HEK293 (cell line): ENCODE measurements around the gene PCDH15.

ENCODE experiments used
- CTCF ChIA-PET: fragments of 350-600 bp; formaldehyde crosslinking; extraction: SDS; loops from one replicate; lab custom pipeline; 2021; ENCODE audit warnings: antibody characterized with exemption; lab: Yijun Ruan, JAX
- POLR2A ChIA-PET: fragments of 300-600 bp; formaldehyde crosslinking; extraction: SDS; loops from one replicate; lab custom pipeline; 2020; ENCODE audit warnings: antibody characterized with exemption, inconsistent platforms; lab: Yijun Ruan, JAX
- H3K27ac ChIP-seq: fragments of 200-500 bp; sonication (Bioruptor generic); 2 replicates; pipeline ENCODE4 v1.5.1; 2014; ENCODE audit warnings: low read depth, low read length, control low read depth, inconsistent platforms; ENCODE audit errors: extremely low read depth
- H3K36me3 ChIP-seq, 2 experiments: fragments of 200-500 bp in 1 of 2; sonication (Bioruptor generic) in 1 of 2; 1 replicate in 1 of 2; 2 replicates in 1 of 2; pipeline ENCODE4 v1.5.1; 2014 to 2017; ENCODE audit warnings: inconsistent platforms in 2 of 2, low read length in 2 of 2; ENCODE audit not compliant: control insufficient read depth in 2 of 2, insufficient read depth in 1 of 2
- H3K4me1 ChIP-seq: fragments of 200-500 bp; sonication (Bioruptor generic); 2 replicates; pipeline ENCODE4 v1.5.1; 2014; ENCODE audit warnings: mild to moderate bottlenecking, low read length, inconsistent platforms; ENCODE audit not compliant: control insufficient read depth, insufficient read depth
- H3K4me3 ChIP-seq: 2 replicates; pipeline ENCODE4 v1.5.1; 2011; ENCODE audit warnings: low read depth, mild to moderate bottlenecking, control low read depth, low read length, moderate library complexity
- H3K9me3 ChIP-seq: fragments of 200-500 bp; sonication (Bioruptor generic); 2 replicates; pipeline ENCODE4 v1.5.1; 2014; ENCODE audit warnings: low read depth, low read length, inconsistent platforms; ENCODE audit not compliant: control insufficient read depth, insufficient read depth
- HOXA7 ChIP-seq: sonication (generic); formaldehyde crosslinking; IDR thresholded peaks from 2 replicates; pipeline ENCODE4 v1.8.1; 2022; ENCODE audit warnings: missing genetic modification reagents, borderline replicate concordance
- YY2 ChIP-seq: fragments of 450-650 bp; formaldehyde crosslinking; IDR thresholded peaks from 2 replicates; pipeline ENCODE4 v1.5.1; 2016; ENCODE audit warnings: missing biosample characterization, missing genetic modification characterization
- ZFP69B ChIP-seq: fragments of 450-650 bp; formaldehyde crosslinking; IDR thresholded peaks from 2 replicates; pipeline ENCODE4 v1.5.1; 2016; ENCODE audit warnings: missing biosample characterization, missing genetic modification characterization
- ZNF112 ChIP-seq: fragments of 450-650 bp; formaldehyde crosslinking; IDR thresholded peaks from 2 replicates; pipeline ENCODE4 v1.5.0; 2017; ENCODE audit warnings: missing biosample characterization, missing genetic modification characterization
- ZNF350 ChIP-seq: fragments of 450-650 bp; formaldehyde crosslinking; IDR thresholded peaks from 2 replicates; pipeline ENCODE4 v1.5.0; 2017; ENCODE audit warnings: missing biosample characterization, mild to moderate bottlenecking, missing genetic modification characterization
- ZNF510 ChIP-seq: fragments of 450-650 bp; formaldehyde crosslinking; IDR thresholded peaks from 2 replicates; pipeline ENCODE4 v1.5.1; 2018; ENCODE audit warnings: mild to moderate bottlenecking, missing genetic modification characterization, missing biosample characterization; ENCODE audit not compliant: insufficient replicate concordance
- ZNF514 ChIP-seq: fragments of 450-650 bp; formaldehyde crosslinking; IDR thresholded peaks from 2 replicates; pipeline ENCODE4 v1.5.1; 2016; ENCODE audit warnings: missing biosample characterization, missing genetic modification characterization
- ZNF548 ChIP-seq: fragments of 450-650 bp; formaldehyde crosslinking; IDR thresholded peaks from 2 replicates; pipeline ENCODE4 v1.5.1; 2016; ENCODE audit warnings: missing biosample characterization, missing genetic modification characterization
- ZNF654 ChIP-seq: fragments of 450-650 bp; formaldehyde crosslinking; IDR thresholded peaks from 2 replicates; pipeline ENCODE4 v1.5.1; 2016; ENCODE audit warnings: low read depth, missing biosample characterization, missing genetic modification characterization
- ZNF677 ChIP-seq: fragments of 450-650 bp; IDR thresholded peaks from 2 replicates; pipeline ENCODE4 v1.5.0; 2018; ENCODE audit warnings: missing biosample characterization, mild to moderate bottlenecking, missing genetic modification characterization, moderate library complexity
- ZNF791 ChIP-seq: fragments of 450-650 bp; formaldehyde crosslinking; IDR thresholded peaks from 2 replicates; pipeline ENCODE4 v1.5.1; 2016; ENCODE audit warnings: missing biosample characterization, missing genetic modification characterization
- TF ChIP-seq, protein P1 (sequence below): fragments of 450-650 bp; formaldehyde crosslinking; IDR thresholded peaks from 2 replicates; pipeline ENCODE4 v1.5.1; 2016; ENCODE audit warnings: missing biosample characterization, missing genetic modification characterization
- TF ChIP-seq, protein P2 (sequence below): fragments of 450-650 bp; formaldehyde crosslinking; IDR thresholded peaks from 2 replicates; pipeline ENCODE4 v1.5.1; 2016; ENCODE audit warnings: missing biosample characterization, missing genetic modification characterization
- TF ChIP-seq, protein P3 (sequence below): fragments of 450-650 bp; formaldehyde crosslinking; IDR thresholded peaks from 2 replicates; pipeline ENCODE4 v1.5.1; 2017; ENCODE audit warnings: missing biosample characterization, missing genetic modification characterization

The PCDH15 gene

GRCh38 chr10:54009672-54010071 is 791.4 kb downstream of the PCDH15 start (continued):
- TF ChIP-seq YY2 (tag by site-specific recombination), result no peak
- no peak for TF ChIP-seq ZNF510 (tag by site-specific recombination)
- no peak for TF ChIP-seq ZFP69B (tag by site-specific recombination)
- TF ChIP-seq HOXA7 (CRISPR knock-in tag), result no peak
- TF ChIP-seq, protein P1, sequence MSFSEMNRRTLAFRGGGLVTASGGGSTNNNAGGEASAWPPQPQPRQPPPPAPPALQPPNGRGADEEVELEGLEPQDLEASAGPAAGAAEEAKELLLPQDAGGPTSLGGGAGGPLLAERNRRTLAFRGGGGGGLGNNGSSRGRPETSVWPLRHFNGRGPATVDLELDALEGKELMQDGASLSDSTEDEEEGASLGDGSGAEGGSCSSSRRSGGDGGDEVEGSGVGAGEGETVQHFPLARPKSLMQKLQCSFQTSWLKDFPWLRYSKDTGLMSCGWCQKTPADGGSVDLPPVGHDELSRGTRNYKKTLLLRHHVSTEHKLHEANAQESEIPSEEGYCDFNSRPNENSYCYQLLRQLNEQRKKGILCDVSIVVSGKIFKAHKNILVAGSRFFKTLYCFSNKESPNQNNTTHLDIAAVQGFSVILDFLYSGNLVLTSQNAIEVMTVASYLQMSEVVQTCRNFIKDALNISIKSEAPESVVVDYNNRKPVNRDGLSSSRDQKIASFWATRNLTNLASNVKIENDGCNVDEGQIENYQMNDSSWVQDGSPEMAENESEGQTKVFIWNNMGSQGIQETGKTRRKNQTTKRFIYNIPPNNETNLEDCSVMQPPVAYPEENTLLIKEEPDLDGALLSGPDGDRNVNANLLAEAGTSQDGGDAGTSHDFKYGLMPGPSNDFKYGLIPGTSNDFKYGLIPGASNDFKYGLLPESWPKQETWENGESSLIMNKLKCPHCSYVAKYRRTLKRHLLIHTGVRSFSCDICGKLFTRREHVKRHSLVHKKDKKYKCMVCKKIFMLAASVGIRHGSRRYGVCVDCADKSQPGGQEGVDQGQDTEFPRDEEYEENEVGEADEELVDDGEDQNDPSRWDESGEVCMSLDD (tag by site-specific recombination), result no peak
- TF ChIP-seq, all 188 proteins: peak for 0

DNA sequence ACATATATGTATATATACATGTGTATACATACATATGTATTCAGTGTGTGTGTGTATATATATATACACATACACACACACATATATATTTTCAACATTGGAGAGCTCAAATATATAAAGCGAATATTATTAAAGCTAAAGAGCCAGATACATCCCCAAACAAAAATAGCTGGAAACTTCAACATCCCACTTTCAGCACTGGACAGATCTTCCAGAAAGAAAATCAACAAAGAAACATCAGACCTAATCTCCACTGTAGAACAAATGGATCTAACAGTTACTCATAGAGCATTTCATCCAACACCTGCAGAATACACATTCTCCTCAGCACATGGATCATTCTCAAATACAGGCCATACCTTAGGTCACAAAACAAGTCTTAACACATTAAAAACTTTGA is 799.0 kb downstream of the PCDH15 start:
- H3K36me3 ChIP-seq, result no peaks in the 10 kb centered on the region
- no peak overlapping the region for H3K4me3 ChIP-seq
- TF ChIP-seq ZNF112 (tag by site-specific recombination), result no peak
- TF ChIP-seq, protein P2, sequence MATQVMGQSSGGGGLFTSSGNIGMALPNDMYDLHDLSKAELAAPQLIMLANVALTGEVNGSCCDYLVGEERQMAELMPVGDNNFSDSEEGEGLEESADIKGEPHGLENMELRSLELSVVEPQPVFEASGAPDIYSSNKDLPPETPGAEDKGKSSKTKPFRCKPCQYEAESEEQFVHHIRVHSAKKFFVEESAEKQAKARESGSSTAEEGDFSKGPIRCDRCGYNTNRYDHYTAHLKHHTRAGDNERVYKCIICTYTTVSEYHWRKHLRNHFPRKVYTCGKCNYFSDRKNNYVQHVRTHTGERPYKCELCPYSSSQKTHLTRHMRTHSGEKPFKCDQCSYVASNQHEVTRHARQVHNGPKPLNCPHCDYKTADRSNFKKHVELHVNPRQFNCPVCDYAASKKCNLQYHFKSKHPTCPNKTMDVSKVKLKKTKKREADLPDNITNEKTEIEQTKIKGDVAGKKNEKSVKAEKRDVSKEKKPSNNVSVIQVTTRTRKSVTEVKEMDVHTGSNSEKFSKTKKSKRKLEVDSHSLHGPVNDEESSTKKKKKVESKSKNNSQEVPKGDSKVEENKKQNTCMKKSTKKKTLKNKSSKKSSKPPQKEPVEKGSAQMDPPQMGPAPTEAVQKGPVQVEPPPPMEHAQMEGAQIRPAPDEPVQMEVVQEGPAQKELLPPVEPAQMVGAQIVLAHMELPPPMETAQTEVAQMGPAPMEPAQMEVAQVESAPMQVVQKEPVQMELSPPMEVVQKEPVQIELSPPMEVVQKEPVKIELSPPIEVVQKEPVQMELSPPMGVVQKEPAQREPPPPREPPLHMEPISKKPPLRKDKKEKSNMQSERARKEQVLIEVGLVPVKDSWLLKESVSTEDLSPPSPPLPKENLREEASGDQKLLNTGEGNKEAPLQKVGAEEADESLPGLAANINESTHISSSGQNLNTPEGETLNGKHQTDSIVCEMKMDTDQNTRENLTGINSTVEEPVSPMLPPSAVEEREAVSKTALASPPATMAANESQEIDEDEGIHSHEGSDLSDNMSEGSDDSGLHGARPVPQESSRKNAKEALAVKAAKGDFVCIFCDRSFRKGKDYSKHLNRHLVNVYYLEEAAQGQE (tag by site-specific recombination), result peak; percentile 54; the same call in 1 of the 2 replicates
- TF ChIP-seq ZNF677 (tag by site-specific recombination), result no peak
- TF ChIP-seq, all 188 proteins: peak for 1
- H3K9me3 ChIP-seq, result no peaks in the 10 kb centered on the region
- ChIA-PET CTCF (no interaction called here), POLR2A (no interaction called here)
- H3K4me1 ChIP-seq, result no peaks in the 10 kb centered on the region
- no peak overlapping the region for H3K27ac ChIP-seq

DNA sequence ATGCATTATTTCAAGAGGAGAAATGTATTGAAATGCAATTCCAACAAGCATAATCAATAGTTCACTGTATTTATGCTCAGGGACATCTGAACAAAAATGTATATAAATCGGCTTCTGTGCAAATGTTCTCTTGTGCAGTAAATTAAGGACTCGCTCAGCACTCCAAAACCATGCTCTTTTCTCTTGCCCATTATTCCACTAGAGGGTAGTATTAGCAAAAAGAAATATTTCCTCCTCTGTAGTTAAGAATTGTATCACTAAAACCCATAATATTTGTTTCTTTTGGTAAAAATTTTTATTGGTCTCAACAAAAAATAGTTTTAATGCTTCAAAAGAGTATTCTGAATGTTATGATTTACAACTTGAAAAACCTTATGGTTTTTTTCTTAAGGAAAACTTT is 803.1 kb downstream of the PCDH15 start:
- TF ChIP-seq, protein P3, sequence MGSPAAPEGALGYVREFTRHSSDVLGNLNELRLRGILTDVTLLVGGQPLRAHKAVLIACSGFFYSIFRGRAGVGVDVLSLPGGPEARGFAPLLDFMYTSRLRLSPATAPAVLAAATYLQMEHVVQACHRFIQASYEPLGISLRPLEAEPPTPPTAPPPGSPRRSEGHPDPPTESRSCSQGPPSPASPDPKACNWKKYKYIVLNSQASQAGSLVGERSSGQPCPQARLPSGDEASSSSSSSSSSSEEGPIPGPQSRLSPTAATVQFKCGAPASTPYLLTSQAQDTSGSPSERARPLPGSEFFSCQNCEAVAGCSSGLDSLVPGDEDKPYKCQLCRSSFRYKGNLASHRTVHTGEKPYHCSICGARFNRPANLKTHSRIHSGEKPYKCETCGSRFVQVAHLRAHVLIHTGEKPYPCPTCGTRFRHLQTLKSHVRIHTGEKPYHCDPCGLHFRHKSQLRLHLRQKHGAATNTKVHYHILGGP (tag by site-specific recombination), result no peak
- TF ChIP-seq ZNF654, result peak; percentile 22; the same call in 1 of the 2 replicates
- Histone ChIP-seq H3K4me3 (no peak overlapping the region), H3K4me1 (no peaks in the 10 kb centered on the region), H3K36me3 (no peaks in the 10 kb centered on the region), H3K27ac (no peak overlapping the region), H3K9me3 (no peaks in the 10 kb centered on the region)
- CTCF ChIA-PET, result interaction anchor here (0.6 to 0.9 kb wide), 5 partner anchors 9 to 1862 kb away, joined by 3 to 4 read pairs (median 4); no protein-coding TSS in a partner anchor
- POLR2A ChIA-PET, result no interaction called here

DNA sequence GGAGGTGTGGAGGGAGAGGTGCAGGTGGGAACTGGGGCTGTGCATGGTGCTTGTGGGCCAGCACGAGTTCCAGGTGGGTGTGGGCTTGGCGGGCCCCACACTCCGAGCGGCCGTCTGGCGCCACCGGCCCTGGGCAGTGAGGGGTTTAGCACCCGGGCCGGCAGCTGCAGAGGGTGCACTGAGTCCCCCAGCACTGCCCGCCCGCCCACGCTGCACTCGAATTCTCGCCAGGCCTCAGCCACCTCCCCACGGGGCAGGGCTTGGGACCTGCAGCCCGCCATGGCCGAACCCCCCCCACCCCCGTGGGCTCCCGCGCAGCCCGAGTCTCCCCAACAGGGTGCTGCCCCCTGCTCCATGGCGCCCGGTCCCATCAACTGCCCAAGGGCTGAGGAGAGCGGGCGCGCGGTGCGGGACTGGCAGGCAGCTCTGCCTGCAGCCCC is 810.2 kb downstream of the PCDH15 start:
- ChIA-PET POLR2A (no interaction called here), CTCF (no interaction called here)
- Histone ChIP-seq H3K4me3 (no peak overlapping the region), H3K4me1 (no peaks in the 10 kb centered on the region), H3K36me3 (no peaks in the 10 kb centered on the region), H3K9me3 (no peaks in the 10 kb centered on the region), H3K27ac (no peak overlapping the region)
- TF ChIP-seq ZNF548 (tag by site-specific recombination) (no peak), ZNF350 (tag by site-specific recombination) (no peak), ZNF791 (tag by site-specific recombination) (no peak), ZNF514 (tag by site-specific recombination) (no peak)
